Suprapubic skin (tissue), 4 donors: ENCODE results near the gene CASQ2. TPM values are rescaled to one million over a fixed set of nuclear protein-coding genes. Genes with fewer than 3 reads are reported as not detected.

Experiments
- DNase-seq, 2 donors: peaks; one replicate each; pipeline ENCODE4 v3.0.0-alpha.2; 2019; ENCODE audit warnings: low spot score in 2 of 2
- H3K27ac ChIP-seq: fragments of 200-600 bp; sonication (generic); one replicate; pipeline ENCODE4 v1.5.1; 2019
- H3K27me3 ChIP-seq: fragments of 200-600 bp; sonication (generic); one replicate; pipeline ENCODE4 v1.5.1; 2019
- H3K36me3 ChIP-seq: fragments of 200-600 bp; sonication (generic); one replicate; pipeline ENCODE4 v1.5.1; 2019
- H3K4me1 ChIP-seq: fragments of 200-600 bp; sonication (generic); one replicate; pipeline ENCODE4 v1.5.1; 2019
- H3K4me3 ChIP-seq: fragments of 200-600 bp; sonication (generic); one replicate; pipeline ENCODE4 v1.5.1; 2019; ENCODE audit warnings: mild to moderate bottlenecking
- H3K9me3 ChIP-seq: fragments of 200-600 bp; sonication (generic); one replicate; pipeline ENCODE4 v1.5.1; 2019
- EP300 ChIP-seq: sonication (generic); formaldehyde crosslinking; IDR thresholded peaks from one replicate; pipeline ENCODE4 v1.6.1; 2017; ENCODE audit warnings: antibody characterized with exemption
- POLR2A ChIP-seq, 2 donors: fragments of 450-650 bp; IDR thresholded peaks; one replicate each; pipeline ENCODE4 v1.6.1; 2017; ENCODE audit warnings: antibody characterized with exemption in 2 of 2, mild to moderate bottlenecking in 2 of 2, moderate library complexity in 2 of 2
- POLR2AphosphoS5 ChIP-seq, 3 donors: sonication (generic); formaldehyde crosslinking; IDR thresholded peaks; one replicate each; pipeline ENCODE4 v1.6.1; 2017; ENCODE audit warnings: antibody characterized with exemption in 3 of 3
- WGBS: methylation state at CpG from one replicate; pipeline ENCODE4 v1.1.5; 2018; 5-methylcytosine and 5-hydroxymethylcytosine counted together
- total RNA-seq, 4 donors: library from RNA; depleted of rRNA; stranded (reverse); fragments of >200 nt; gene quantifications; one replicate each; pipeline ENCODE4 v1.1.0, GENCODE V29; 2016
- TF ChIP-seq, protein P1 (sequence below), 2 donors: fragments of 200-600 bp in 1 of 2; fragments of 450-650 bp in 1 of 2; sonication (generic) in 1 of 2; IDR thresholded peaks; one replicate each; pipeline ENCODE4 v1.5.1; 2016 to 2019; ENCODE audit warnings: antibody characterized with exemption in 2 of 2, mild to moderate bottlenecking in 1 of 2, moderate library complexity in 1 of 2

CASQ2 gene
- total RNA-seq, 4 donors from 2014 or later = 1.5 to 3.6 (median 2.5) TPM

DNA sequence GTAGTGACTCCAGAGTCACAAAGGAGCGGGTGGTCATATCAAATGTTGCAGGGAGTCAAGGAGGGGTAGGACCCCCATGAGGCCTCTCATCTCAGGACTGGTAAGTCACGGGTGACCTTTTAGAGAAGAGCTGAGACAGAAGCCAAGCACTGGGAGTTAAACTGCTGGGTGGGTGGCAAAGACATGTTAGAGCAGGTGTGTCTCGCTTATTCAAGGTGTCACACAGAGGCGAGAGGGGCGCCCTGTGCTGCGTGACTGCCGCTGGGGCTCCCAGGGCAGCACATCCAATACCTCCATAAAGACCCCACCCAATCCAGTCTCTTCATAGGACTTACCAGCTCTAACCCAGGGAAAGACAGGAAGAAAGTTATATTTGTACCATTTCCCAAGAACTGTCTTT is 15.2 kb downstream of the CASQ2 start:
- no peak for TF ChIP-seq EP300
- TF ChIP-seq, protein P1, sequence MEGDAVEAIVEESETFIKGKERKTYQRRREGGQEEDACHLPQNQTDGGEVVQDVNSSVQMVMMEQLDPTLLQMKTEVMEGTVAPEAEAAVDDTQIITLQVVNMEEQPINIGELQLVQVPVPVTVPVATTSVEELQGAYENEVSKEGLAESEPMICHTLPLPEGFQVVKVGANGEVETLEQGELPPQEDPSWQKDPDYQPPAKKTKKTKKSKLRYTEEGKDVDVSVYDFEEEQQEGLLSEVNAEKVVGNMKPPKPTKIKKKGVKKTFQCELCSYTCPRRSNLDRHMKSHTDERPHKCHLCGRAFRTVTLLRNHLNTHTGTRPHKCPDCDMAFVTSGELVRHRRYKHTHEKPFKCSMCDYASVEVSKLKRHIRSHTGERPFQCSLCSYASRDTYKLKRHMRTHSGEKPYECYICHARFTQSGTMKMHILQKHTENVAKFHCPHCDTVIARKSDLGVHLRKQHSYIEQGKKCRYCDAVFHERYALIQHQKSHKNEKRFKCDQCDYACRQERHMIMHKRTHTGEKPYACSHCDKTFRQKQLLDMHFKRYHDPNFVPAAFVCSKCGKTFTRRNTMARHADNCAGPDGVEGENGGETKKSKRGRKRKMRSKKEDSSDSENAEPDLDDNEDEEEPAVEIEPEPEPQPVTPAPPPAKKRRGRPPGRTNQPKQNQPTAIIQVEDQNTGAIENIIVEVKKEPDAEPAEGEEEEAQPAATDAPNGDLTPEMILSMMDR (IDR thresholded peaks at IDR 0.05) = no peak
- no peak for TF ChIP-seq POLR2AphosphoS5 (IDR thresholded peaks at IDR 0.05)
- no peak for TF ChIP-seq POLR2A (IDR thresholded peaks at IDR 0.05)
- H3K27ac ChIP-seq = no peak overlapping the region
- peaks cover 22% of the 10 kb centered on the region for H3K4me1 ChIP-seq
- no peak overlapping the region for H3K4me3 ChIP-seq
- H3K27me3 ChIP-seq = no peaks in the 10 kb centered on the region
- DNase-seq = no peak
- no peaks in the 10 kb centered on the region for H3K36me3 ChIP-seq
- 83% methylated on average over 7 of the region's 7 CpGs for WGBS
- no peaks in the 10 kb centered on the region for H3K9me3 ChIP-seq

DNA sequence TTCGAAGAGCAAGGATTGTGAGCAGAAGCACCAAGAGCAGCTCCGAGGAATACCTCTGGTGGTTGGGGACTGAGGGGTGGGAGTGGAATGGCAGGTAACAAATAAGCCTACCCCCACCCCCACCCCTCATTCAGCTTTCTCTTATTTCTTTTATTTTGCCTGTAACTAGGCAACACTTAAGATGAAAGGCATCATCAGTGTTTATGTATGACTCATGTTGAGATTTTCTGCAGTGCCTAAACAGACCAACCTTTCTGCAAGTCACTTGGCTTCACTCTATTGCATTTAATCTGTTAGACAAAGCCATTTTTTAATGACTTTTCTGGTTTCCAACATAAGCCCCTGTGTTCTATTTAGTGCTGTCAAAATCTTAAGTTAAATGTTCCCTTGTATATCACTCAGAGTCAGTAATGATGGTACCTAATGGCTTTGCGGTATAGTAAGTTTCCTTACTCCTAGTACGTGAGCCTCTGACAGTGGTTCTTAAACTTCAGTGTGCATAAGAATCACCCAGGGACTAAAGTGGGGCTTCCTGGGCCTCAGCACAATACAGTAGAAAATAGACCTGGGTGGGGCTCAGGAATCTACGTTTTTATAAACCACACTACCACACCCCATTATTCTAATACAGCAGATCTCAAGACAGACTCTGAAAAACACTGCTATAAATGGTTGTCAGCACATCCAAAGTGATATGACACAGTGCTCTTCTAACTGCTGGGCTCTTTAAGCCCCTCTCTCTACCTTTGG is 19.9 kb downstream of the CASQ2 start:
- TF ChIP-seq POLR2A (IDR thresholded peaks at IDR 0.05) = no peak
- no peak for TF ChIP-seq EP300
- TF ChIP-seq, protein P1 (IDR thresholded peaks at IDR 0.05) = no peak
- no peak for TF ChIP-seq POLR2AphosphoS5 (IDR thresholded peaks at IDR 0.05)
- Histone ChIP-seq H3K4me1 (peaks cover 9% of the 10 kb centered on the region), H3K27me3 (no peaks in the 10 kb centered on the region), H3K4me3 (no peak overlapping the region), H3K9me3 (no peaks in the 10 kb centered on the region), H3K36me3 (no peaks in the 10 kb centered on the region), H3K27ac (peak overlapping the region; percentile 38)
- WGBS = 41% methylated on average over 5 of the region's 5 CpGs
- DNase-seq = no peak

DNA sequence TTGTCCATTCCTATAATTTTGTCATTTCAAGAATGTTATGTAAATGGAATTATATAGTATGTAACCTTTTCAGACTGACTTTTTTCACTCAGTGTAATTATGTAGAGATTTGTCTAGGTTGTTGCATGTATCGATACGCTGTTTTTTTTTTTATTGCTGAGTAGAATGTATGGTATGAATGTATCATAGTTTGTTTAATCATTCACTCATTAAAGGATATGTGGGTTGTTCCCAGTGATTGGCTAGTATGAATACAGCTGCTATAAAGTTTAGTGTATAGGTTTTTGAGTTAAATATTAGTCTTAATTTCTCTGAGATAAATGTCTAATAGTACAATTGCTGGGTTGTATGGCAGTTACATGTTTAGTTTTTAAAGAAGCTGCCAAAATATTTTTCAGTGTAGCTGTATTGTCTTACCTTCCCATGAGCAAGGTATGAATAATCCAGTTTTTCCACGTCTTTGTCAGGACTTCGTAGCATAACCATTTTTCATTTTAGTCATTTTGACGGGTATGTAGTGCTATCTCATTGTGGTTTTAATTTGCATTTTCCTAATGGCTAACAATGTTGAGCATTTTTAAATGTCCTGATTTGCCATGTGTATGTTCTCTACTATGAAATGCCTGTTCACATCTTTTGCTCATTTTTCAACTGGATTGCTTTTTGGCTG is 22.4 kb downstream of the CASQ2 start:
- peaks cover 9% of the 10 kb centered on the region for H3K4me1 ChIP-seq
- H3K27me3 ChIP-seq = no peaks in the 10 kb centered on the region
- TF ChIP-seq, protein P1 (IDR thresholded peaks at IDR 0.05) = no peak
- TF ChIP-seq POLR2A (IDR thresholded peaks at IDR 0.05) (no peak), EP300 (no peak), POLR2AphosphoS5 (IDR thresholded peaks at IDR 0.05) (no peak)
- WGBS = 61% methylated on average over 5 of the region's 5 CpGs
- H3K9me3 ChIP-seq = no peaks in the 10 kb centered on the region
- H3K36me3 ChIP-seq = no peaks in the 10 kb centered on the region
- DNase-seq = no peak
- H3K27ac ChIP-seq = no peak overlapping the region
- H3K4me3 ChIP-seq = no peak overlapping the region

DNA sequence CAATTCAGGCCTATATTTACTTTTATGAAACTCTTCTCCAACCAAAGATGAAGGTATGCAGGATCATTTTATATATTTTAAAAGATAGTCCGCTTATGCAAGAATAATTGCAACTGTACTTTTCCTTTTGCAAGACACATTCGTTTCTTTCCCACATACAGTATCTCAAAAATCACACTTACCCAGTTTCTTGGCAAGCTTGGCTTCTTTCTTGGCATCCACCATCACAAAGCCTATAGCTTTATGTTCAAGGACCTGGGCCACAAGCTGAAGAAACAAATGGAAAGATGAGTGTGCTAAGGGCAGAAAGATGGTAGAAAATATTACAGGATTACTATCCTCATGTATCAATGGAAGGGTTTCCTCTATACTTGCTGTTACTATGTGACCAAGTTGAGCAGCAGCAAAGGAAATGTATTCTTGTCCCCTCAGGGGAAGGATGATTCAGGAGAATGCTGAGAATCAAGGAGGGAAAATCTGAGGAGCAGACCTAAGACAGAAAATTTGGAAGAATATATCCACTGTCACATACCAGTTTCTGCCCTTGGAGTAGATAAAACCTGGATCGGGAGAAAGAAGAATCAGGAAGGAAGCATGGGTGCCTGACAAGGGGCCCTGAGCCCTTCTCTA is 23.8 kb downstream of the CASQ2 start:
- TF ChIP-seq POLR2AphosphoS5 (IDR thresholded peaks at IDR 0.05) (no peak), POLR2A (IDR thresholded peaks at IDR 0.05) (no peak), EP300 (no peak)
- TF ChIP-seq, protein P1 (IDR thresholded peaks at IDR 0.05) = no peak
- Histone ChIP-seq H3K4me1 (peaks cover 9% of the 10 kb centered on the region), H3K27me3 (no peaks in the 10 kb centered on the region), H3K9me3 (no peaks in the 10 kb centered on the region), H3K36me3 (no peaks in the 10 kb centered on the region), H3K4me3 (no peak overlapping the region), H3K27ac (no peak overlapping the region)
- DNase-seq = no peak
- 67% methylated on average over 3 of the region's 3 CpGs for WGBS

DNA sequence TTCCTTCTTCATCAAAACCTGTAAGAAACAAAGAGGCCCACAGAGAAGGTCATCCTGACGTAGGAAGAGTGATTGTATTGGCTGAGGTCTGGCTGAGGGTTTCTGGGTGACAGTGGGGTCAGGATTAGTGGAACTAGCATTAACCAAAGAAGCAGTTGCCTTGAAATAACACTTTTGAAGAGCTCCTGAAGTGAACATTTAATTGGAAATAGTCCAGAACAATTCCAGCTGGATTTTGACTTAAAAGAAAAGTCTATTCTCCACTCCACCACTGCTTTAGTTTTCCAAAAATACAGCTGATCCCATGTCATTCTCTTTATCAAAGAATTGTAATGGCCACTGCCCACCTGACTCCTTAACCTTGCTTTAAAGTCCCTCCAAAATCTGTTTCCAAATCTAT is 27.7 kb downstream of the CASQ2 start:
- Histone ChIP-seq H3K9me3 (no peaks in the 10 kb centered on the region), H3K4me3 (no peak overlapping the region), H3K27me3 (peaks cover 3% of the 10 kb centered on the region), H3K4me1 (no peaks in the 10 kb centered on the region), H3K27ac (no peak overlapping the region), H3K36me3 (no peaks in the 10 kb centered on the region)
- DNase-seq = no peak
- 86% methylated on average over 1 of the region's 1 CpG for WGBS
- TF ChIP-seq, protein P1 (IDR thresholded peaks at IDR 0.05) = no peak
- TF ChIP-seq EP300 (no peak), POLR2A (IDR thresholded peaks at IDR 0.05) (no peak), POLR2AphosphoS5 (IDR thresholded peaks at IDR 0.05) (no peak)
